Large intestine (tissue), 3 donors: ENCODE measurements around the gene VEPH1. TPM values are rescaled to one million over a fixed set of nuclear protein-coding genes. Genes with fewer than 3 reads are reported as not detected.

ENCODE experiments used
- DNase-seq, 2 donors: peaks; one replicate each; pipeline versions ENCODE4 v3.0.0 to v3.0.0-alpha.2; 2013
- H3K27ac ChIP-seq: one replicate; pipeline ENCODE4 v1.5.1; 2013; ENCODE audit warnings: low read length
- H3K27me3 ChIP-seq: 2 replicates; pipeline ENCODE4 v1.6.1; 2013; ENCODE audit warnings: low read length; ENCODE audit not compliant: control insufficient read depth, insufficient read depth
- H3K36me3 ChIP-seq: 2 replicates; pipeline ENCODE4 v1.6.1; 2013; ENCODE audit warnings: low read length; ENCODE audit not compliant: control insufficient read depth, insufficient read depth
- H3K4me1 ChIP-seq: one replicate; pipeline ENCODE4 v1.6.1; 2013; ENCODE audit warnings: low read length; ENCODE audit not compliant: control insufficient read depth, insufficient read depth
- H3K4me3 ChIP-seq: one replicate; pipeline ENCODE4 v1.5.1; 2013; ENCODE audit warnings: low read length
- H3K9me3 ChIP-seq: one replicate; pipeline ENCODE4 v1.6.1; 2013; ENCODE audit warnings: mild to moderate bottlenecking, low read depth, low read length, moderate library complexity; ENCODE audit not compliant: control insufficient read depth
- WGBS: methylation state at CpG from one replicate; pipeline ENCODE4 v1.1.5; 2013; ENCODE audit warnings: low lambda C conversion rate; ENCODE audit not compliant: insufficient coverage; 5-methylcytosine and 5-hydroxymethylcytosine counted together
- polyA plus RNA-seq: library from polyadenylated mRNA; unstranded; fragments of 120-200 nt; gene quantifications from one replicate; pipeline ENCODE4 v1.2.1, GENCODE V29; 2013

The VEPH1 gene
- polyA plus RNA-seq, 1 donor = 0.63 TPM

GRCh38 chr3:157220883-157221282 lies 282.3 kb downstream of the VEPH1 start:
- no CpG with 5 or more reads among the region's 2 CpGs for WGBS

GRCh38 chr3:157220211-157220610 lies 283.0 kb downstream of the VEPH1 start:
- no CpG with 5 or more reads among the region's 1 CpG for WGBS
- Histone ChIP-seq H3K4me3 (no peak overlapping the region), H3K36me3 (no peaks in the 10 kb centered on the region), H3K4me1 (no peaks in the 10 kb centered on the region), H3K9me3 (no peaks in the 10 kb centered on the region), H3K27me3 (no peaks in the 10 kb centered on the region), H3K27ac (no peak overlapping the region)
- no peak for DNase-seq

More at GRCh38 chr3:157220883-157221282, 282.3 kb downstream of the VEPH1 start:
- no peaks in the 10 kb centered on the region for H3K9me3 ChIP-seq
- no peaks in the 10 kb centered on the region for H3K36me3 ChIP-seq
- DNase-seq = no peak
- H3K27ac ChIP-seq = no peak overlapping the region
- H3K27me3 ChIP-seq = no peaks in the 10 kb centered on the region
- H3K4me1 ChIP-seq = no peaks in the 10 kb centered on the region
- H3K4me3 ChIP-seq = no peak overlapping the region

GRCh38 chr3:157219215-157219614 lies 284.0 kb downstream of the VEPH1 start:
- Histone ChIP-seq H3K4me1 (no peaks in the 10 kb centered on the region), H3K9me3 (no peaks in the 10 kb centered on the region), H3K27ac (no peak overlapping the region), H3K36me3 (no peaks in the 10 kb centered on the region), H3K27me3 (no peaks in the 10 kb centered on the region), H3K4me3 (no peak overlapping the region)
- no peak for DNase-seq
- 100% methylated on average over 1 of the region's 3 CpGs for WGBS

Other genes with a start within 250 kb of the VEPH1 start
- gene PTX3, start 66.6 kb downstream of the VEPH1 start, polyA plus RNA-seq = 9.2 TPM